Transverse colon (tissue), 4 donors: ENCODE results near the gene MBD1.

Experiments
- CTCF ChIP-seq, 5 experiments: fragments of 200-600 bp in 3 of 5; fragments of 450-650 bp in 2 of 5; sonication (generic) in 3 of 5; IDR thresholded peaks; 1 replicate in 2 of 5; 2 replicates in 3 of 5; pipeline ENCODE4 v1.5.1; 2016 to 2017; ENCODE audit warnings: antibody characterized with exemption in 5 of 5, inconsistent platforms in 3 of 5, mild to moderate bottlenecking in 2 of 5, moderate library complexity in 1 of 5
- EP300 ChIP-seq: sonication (generic); formaldehyde crosslinking; IDR thresholded peaks from one replicate; pipeline ENCODE4 v1.6.1; 2017; ENCODE audit warnings: antibody characterized with exemption, low read depth
- POLR2A ChIP-seq: fragments of 450-650 bp; IDR thresholded peaks from one replicate; pipeline ENCODE4 v1.6.1; 2016; ENCODE audit warnings: antibody characterized with exemption, mild to moderate bottlenecking, moderate library complexity
- POLR2AphosphoS5 ChIP-seq, 3 donors: sonication (generic); formaldehyde crosslinking; IDR thresholded peaks; one replicate each; pipeline ENCODE4 v1.6.1; 2016; ENCODE audit warnings: antibody characterized with exemption in 3 of 3

GRCh38 chr18:50268022-50268747 is 13.1 kb downstream of the MBD1 start:
- peak; percentile 27 for TF ChIP-seq POLR2A
- TF ChIP-seq CTCF (IDR thresholded peaks at IDR 0.05): peak; percentile 58 to 72 (median 63)
- TF ChIP-seq EP300: no peak
- TF ChIP-seq POLR2AphosphoS5 (IDR thresholded peaks at IDR 0.05): peak in 2 of 3 donors; percentile 33 to 45
